CD14-positive monocyte (primary cell): ENCODE data around the gene CNTN4. TPM values are rescaled to one million over a fixed set of nuclear protein-coding genes. Genes with fewer than 3 reads are reported as not detected.

ENCODE experiments used
- DNase-seq, 3 donors: peaks; one replicate each; pipeline ENCODE4 v3.0.0-alpha.2; 2011 to 2022
- H2AFZ ChIP-seq: 2 replicates; pipeline ENCODE4 v1.6.0; 2012; ENCODE audit warnings: mild to moderate bottlenecking, low read depth, low read length, inconsistent platforms; ENCODE audit not compliant: insufficient read depth, poor library complexity, severe bottlenecking
- H3K27ac ChIP-seq, 2 donors: 1 replicate in 1 of 2; 2 replicates in 1 of 2; pipeline ENCODE4 v1.5.1; 2012 to 2013; ENCODE audit warnings: low read length in 2 of 2, control low read depth in 1 of 2, inconsistent platforms in 1 of 2, low read depth in 1 of 2, mild to moderate bottlenecking in 1 of 2
- H3K27me3 ChIP-seq, 2 donors: one replicate each; pipeline versions ENCODE4 v1.6.0 to v1.6.1; 2011 to 2013; ENCODE audit warnings: low read length in 2 of 2; ENCODE audit not compliant: control insufficient read depth in 2 of 2, insufficient read depth in 2 of 2
- H3K36me3 ChIP-seq, 2 donors: replicated peaks in 1 of 2; 1 replicate in 1 of 2; 2 replicates in 1 of 2; pipeline versions ENCODE4 v1.5.1 to v1.6.1; 2012 to 2013; ENCODE audit warnings: low read length in 2 of 2, control low read depth in 1 of 2, inconsistent platforms in 1 of 2, mild to moderate bottlenecking in 1 of 2; ENCODE audit not compliant: insufficient read depth in 2 of 2, control insufficient read depth in 1 of 2
- H3K4me1 ChIP-seq, 2 donors: 1 replicate in 1 of 2; 2 replicates in 1 of 2; pipeline versions ENCODE4 v1.5.1 to v1.6.1; 2012 to 2013; ENCODE audit warnings: low read length in 2 of 2, control low read depth in 1 of 2, inconsistent platforms in 1 of 2, mild to moderate bottlenecking in 1 of 2, moderate library complexity in 1 of 2; ENCODE audit not compliant: insufficient read depth in 2 of 2, control insufficient read depth in 1 of 2
- H3K4me2 ChIP-seq: replicated peaks from 2 replicates; pipeline ENCODE3; 2012; ENCODE audit warnings: low read length, moderate library complexity, mild to moderate bottlenecking; ENCODE audit not compliant: poor library complexity, severe bottlenecking; ENCODE audit errors: extremely low read depth
- H3K4me3 ChIP-seq, 3 experiments: fragments of 200-600 bp in 1 of 3; sonication (generic) in 1 of 3; replicated peaks in 1 of 3; 1 replicate in 2 of 3; 2 replicates in 1 of 3; pipeline ENCODE4 v1.5.1; 2011 to 2013; ENCODE audit warnings: low read length in 3 of 3, mild to moderate bottlenecking in 3 of 3, control low read depth in 2 of 3, low read depth in 2 of 3, inconsistent platforms in 1 of 3, moderate library complexity in 1 of 3
- H3K79me2 ChIP-seq: 2 replicates; pipeline ENCODE4 v1.6.0; 2012; ENCODE audit warnings: mild to moderate bottlenecking, control low read depth, inconsistent platforms, low read length, moderate library complexity; ENCODE audit not compliant: insufficient read depth
- H3K9ac ChIP-seq: 2 replicates; pipeline ENCODE4 v1.6.0; 2017; ENCODE audit warnings: low read length, mild to moderate bottlenecking; ENCODE audit not compliant: insufficient read depth, poor library complexity, severe bottlenecking
- H3K9me3 ChIP-seq, 2 donors: replicated peaks in 1 of 2; 1 replicate in 1 of 2; 2 replicates in 1 of 2; pipeline versions ENCODE4 v1.5.1 to v1.6.1; 2012 to 2013; ENCODE audit warnings: low read length in 2 of 2, control low read depth in 1 of 2; ENCODE audit not compliant: control insufficient read depth in 1 of 2, insufficient read depth in 1 of 2
- H4K20me1 ChIP-seq: 2 replicates; pipeline ENCODE4 v1.6.0; 2012; ENCODE audit warnings: mild to moderate bottlenecking, low read length, control low read depth, moderate library complexity; ENCODE audit not compliant: insufficient read depth
- H3K27ac Mint-ChIP-seq, 7 donors: one replicate each; pipeline ENCODE4 v1.8.0; 2020; ENCODE audit warnings: mild to moderate bottlenecking in 7 of 7, mixed read lengths in 7 of 7, moderate library complexity in 6 of 7, inconsistent platforms in 2 of 7
- H3K27me3 Mint-ChIP-seq, 3 donors: one replicate each; pipeline ENCODE4 v1.8.0; 2021 to 2022; ENCODE audit warnings: low read depth in 3 of 3, mild to moderate bottlenecking in 3 of 3, mixed read lengths in 3 of 3, moderate library complexity in 3 of 3, inconsistent platforms in 1 of 3
- H3K36me3 Mint-ChIP-seq, 2 donors: one replicate each; pipeline ENCODE4 v1.8.0; 2020; ENCODE audit warnings: mixed read lengths in 2 of 2, inconsistent platforms in 1 of 2, mild to moderate bottlenecking in 1 of 2
- H3K4me1 Mint-ChIP-seq: one replicate; pipeline ENCODE4 v1.8.0; 2020; ENCODE audit warnings: mild to moderate bottlenecking, mixed read lengths
- H3K4me3 Mint-ChIP-seq, 2 donors: one replicate each; pipeline ENCODE4 v1.8.0; 2020; ENCODE audit warnings: mild to moderate bottlenecking in 2 of 2, mixed read lengths in 2 of 2, moderate library complexity in 1 of 2
- H3K9me3 Mint-ChIP-seq, 7 donors: one replicate each; pipeline ENCODE4 v1.8.0; 2020 to 2022; ENCODE audit warnings: mixed read lengths in 7 of 7, mild to moderate bottlenecking in 6 of 7, moderate library complexity in 6 of 7, inconsistent platforms in 2 of 7
- CTCF ChIP-seq: fragments of 200-600 bp; IDR thresholded peaks from one replicate; pipeline ENCODE4 v1.8.0; 2022; ENCODE audit warnings: antibody characterized with exemption, mild to moderate bottlenecking
- WGBS: methylation state at CpG from one replicate; pipeline ENCODE4 v1.1.5; 2013; ENCODE audit warnings: missing lambda C conversion rate; ENCODE audit not compliant: insufficient coverage; 5-methylcytosine and 5-hydroxymethylcytosine counted together
- intact Hi-C, 2 donors: fragments of 100-400 bp; cut with micrococcal nuclease; formaldehyde crosslinking; loops; one replicate each; pipeline versions ENCODE4 v1.15.0 to v1.15.1; 2023
- polyA plus RNA-seq, 3 donors: library from polyadenylated mRNA; depleted of rRNA in 1 of 3; unstranded in 2 of 3; stranded (reverse) in 1 of 3; fragments of 300-500 nt in 2 of 3; fragments of >200 nt in 1 of 3; fragmentation: Illumina TruSeq in 2 of 3; gene quantifications; 1 replicate in 2 of 3; 2 replicates in 1 of 3; pipeline ENCODE4 v1.2.3, GENCODE V29; 2012 to 2021

CNTN4 gene
- polyA plus RNA-seq, 3 donors = not detected

GRCh38 chr3:2643606-2644005 is 544.9 kb downstream of the CNTN4 start:
- DNase-seq = no peak
- no peaks in the 10 kb centered on the region for H3K4me1 Mint-ChIP-seq
- H3K9me3 ChIP-seq = peaks cover 5% of the 10 kb centered on the region in 2 donors
- peaks cover 0 to 3% (median 1%) of the 10 kb centered on the region in 3 donors for H3K27me3 Mint-ChIP-seq
- no peak overlapping the region for H3K27ac Mint-ChIP-seq
- H3K36me3 Mint-ChIP-seq = no peaks in the 10 kb centered on the region
- H3K4me1 ChIP-seq = no peaks in the 10 kb centered on the region
- H3K4me3 Mint-ChIP-seq = no peak overlapping the region
- no peak overlapping the region for H3K4me2 ChIP-seq
- 28% methylated on average over 2 of the region's 3 CpGs for WGBS
- intact Hi-C loops = no loop called here
- no peak overlapping the region for H2AFZ ChIP-seq
- H3K4me3 ChIP-seq = no peak overlapping the region
- no peaks in the 10 kb centered on the region for H4K20me1 ChIP-seq
- H3K9me3 Mint-ChIP-seq = peaks cover 0 to 11% (median 3%) of the 10 kb centered on the region in 7 donors
- TF ChIP-seq CTCF = no peak
- H3K27me3 ChIP-seq = no peaks in the 10 kb centered on the region
- H3K27ac ChIP-seq = no peak overlapping the region
- no peak overlapping the region for H3K9ac ChIP-seq
- H3K79me2 ChIP-seq = no peaks in the 10 kb centered on the region
- no peaks in the 10 kb centered on the region for H3K36me3 ChIP-seq

- Mint-ChIP-seq H3K27ac (no peak overlapping the region), H3K36me3 (no peaks in the 10 kb centered on the region), H3K9me3 (peaks cover 0 to 11% (median 3%) of the 10 kb centered on the region in 7 donors), H3K27me3 (peaks cover 0 to 3% (median 1%) of the 10 kb centered on the region in 3 donors), H3K4me3 (no peak overlapping the region), H3K4me1 (no peaks in the 10 kb centered on the region)
- Histone ChIP-seq H3K36me3 (no peaks in the 10 kb centered on the region), H3K79me2 (no peaks in the 10 kb centered on the region), H3K9me3 (peaks cover 6 to 11% of the 10 kb centered on the region in 2 donors), H3K4me1 (no peaks in the 10 kb centered on the region), H3K4me3 (no peak overlapping the region), H3K27ac (no peak overlapping the region), H3K4me2 (no peak overlapping the region), H2AFZ (no peak overlapping the region), H3K27me3 (no peaks in the 10 kb centered on the region), H3K9ac (no peak overlapping the region), H4K20me1 (no peaks in the 10 kb centered on the region)
- no peak for TF ChIP-seq CTCF
- WGBS = no CpG with 5 or more reads among the region's 2 CpGs
- no peak for DNase-seq
- intact Hi-C loops = no loop called here
These were observed 546.3 kb downstream of the CNTN4 start for GRCh38 chr3:2645001-2645400.
